ENCODE data around the gene ARAP3.

The ARAP3 gene

GRCh38 chr5:141716468-141716867 is 34.4 kb upstream of the ARAP3 start:
- no peak overlapping the region for H3K4me3 ChIP-seq (ENCODE audit: low read depth, low read length)
- TF ChIP-seq CTCF (IDR thresholded peaks at IDR 0.05; ENCODE audit: borderline replicate concordance, insufficient read depth, low read depth, low read length), result no peak

- no peak overlapping the region for H3K4me3 ChIP-seq (ENCODE audit: low read depth, low read length)
- no peak for TF ChIP-seq CTCF (IDR thresholded peaks at IDR 0.05; ENCODE audit: borderline replicate concordance, insufficient read depth, low read depth, low read length)
Measured at GRCh38 chr5:141716009-141716408, 34.0 kb upstream of the ARAP3 start.

GRCh38 chr5:141715346-141715905 is 33.4 kb upstream of the ARAP3 start:
- TF ChIP-seq CTCF (IDR thresholded peaks at IDR 0.05; ENCODE audit: borderline replicate concordance, insufficient read depth, low read depth, low read length), result no peak

GRCh38 chr5:141714542-141715310 is 32.7 kb upstream of the ARAP3 start:
- no peak overlapping the region for H3K4me3 ChIP-seq (ENCODE audit: low read depth, low read length)
- no peak for TF ChIP-seq CTCF (IDR thresholded peaks at IDR 0.05; ENCODE audit: borderline replicate concordance, insufficient read depth, low read depth, low read length)

More at GRCh38 chr5:141715346-141715905, 33.4 kb upstream of the ARAP3 start:
- H3K4me3 ChIP-seq (ENCODE audit: low read depth, low read length), result no peak overlapping the region

- TF ChIP-seq CTCF (IDR thresholded peaks at IDR 0.05; ENCODE audit: borderline replicate concordance, insufficient read depth, low read depth, low read length), result no peak
- no peak overlapping the region for H3K4me3 ChIP-seq (ENCODE audit: low read depth, low read length)
Measured at GRCh38 chr5:141713616-141714309, 31.7 kb upstream of the ARAP3 start.

- TF ChIP-seq CTCF (IDR thresholded peaks at IDR 0.05; ENCODE audit: borderline replicate concordance, insufficient read depth, low read depth, low read length), result no peak
- H3K4me3 ChIP-seq (ENCODE audit: low read depth, low read length), result no peak overlapping the region
Measured at GRCh38 chr5:141711687-141712086, 29.7 kb upstream of the ARAP3 start.
